GM23338 (cell line): ENCODE measurements around the gene C4orf54. TPM values are rescaled to one million over a fixed set of nuclear protein-coding genes. Genes with fewer than 3 reads are reported as not detected.

Experiments
- ATAC-seq: fragments of 200-7000 bp; cut with Tn5 transposase; 3 replicates; pipeline ENCODE4 v1.9.1; 2020
- DNase-seq: peaks from one replicate; pipeline ENCODE4 v3.0.0-alpha.2; 2015; ENCODE audit warnings: low spot score
- H2AFZ ChIP-seq: fragments of 200-600 bp; sonication (generic); 2 replicates; pipeline ENCODE4 v1.8.0; 2016; ENCODE audit warnings: antibody characterized with exemption, mild to moderate bottlenecking, moderate library complexity
- H3F3A ChIP-seq: fragments of 200-600 bp; sonication (generic); replicated peaks from 2 replicates; pipeline ENCODE4 v1.8.0; 2017; ENCODE audit warnings: antibody characterized with exemption, mixed run types, low read depth
- H3K27ac ChIP-seq: fragments of 200-600 bp; sonication (generic); 2 replicates; pipeline ENCODE4 v1.6.1; 2016; ENCODE audit warnings: low read depth
- H3K27me3 ChIP-seq: fragments of 200-600 bp; sonication (generic); 2 replicates; pipeline ENCODE4 v1.8.0; 2016; ENCODE audit warnings: mild to moderate bottlenecking, mixed run types, moderate library complexity; ENCODE audit not compliant: insufficient read depth
- H3K36me3 ChIP-seq: fragments of 200-600 bp; sonication (generic); 2 replicates; pipeline ENCODE4 v1.8.0; 2016; ENCODE audit warnings: mild to moderate bottlenecking; ENCODE audit not compliant: insufficient read depth
- H3K4me1 ChIP-seq: fragments of 200-600 bp; sonication (generic); 2 replicates; pipeline ENCODE4 v1.8.0; 2016; ENCODE audit warnings: mild to moderate bottlenecking, moderate library complexity; ENCODE audit not compliant: insufficient read depth
- H3K4me2 ChIP-seq: fragments of 200-600 bp; sonication (generic); 2 replicates; pipeline ENCODE4 v1.7.1; 2017; ENCODE audit warnings: mixed run types
- H3K4me3 ChIP-seq: fragments of 200-600 bp; sonication (generic); 2 replicates; pipeline ENCODE4 v1.6.1; 2016; ENCODE audit warnings: mixed run types
- H3K79me2 ChIP-seq: fragments of 200-600 bp; sonication (generic); replicated peaks from 2 replicates; pipeline ENCODE4 v1.8.0; 2017; ENCODE audit warnings: mild to moderate bottlenecking; ENCODE audit not compliant: insufficient read depth
- H3K9me2 ChIP-seq: fragments of 200-600 bp; sonication (generic); 2 replicates; pipeline ENCODE4 v1.8.0; 2017; ENCODE audit not compliant: insufficient read depth
- H4K20me1 ChIP-seq: fragments of 200-600 bp; sonication (generic); replicated peaks from 2 replicates; pipeline ENCODE4 v1.8.0; 2017; ENCODE audit warnings: mild to moderate bottlenecking; ENCODE audit not compliant: insufficient read depth
- H3K27ac Mint-ChIP-seq: 2 replicates; pipeline ENCODE4 v1.8.0; 2020; ENCODE audit warnings: inconsistent platforms, mild to moderate bottlenecking, moderate library complexity, mixed read lengths
- H3K27me3 Mint-ChIP-seq: 3 replicates; pipeline ENCODE4 v1.8.0; 2022; ENCODE audit warnings: low read depth, mild to moderate bottlenecking, moderate library complexity, mixed read lengths, inconsistent platforms; ENCODE audit not compliant: insufficient read depth, poor library complexity
- H3K36me3 Mint-ChIP-seq: 3 replicates; pipeline ENCODE4 v1.8.0; 2021; ENCODE audit warnings: low read depth, mild to moderate bottlenecking, inconsistent platforms, moderate library complexity, mixed read lengths
- H3K4me1 Mint-ChIP-seq: 3 replicates; pipeline ENCODE4 v1.8.0; 2020; ENCODE audit warnings: mild to moderate bottlenecking, inconsistent platforms, mixed read lengths
- H3K4me3 Mint-ChIP-seq: 3 replicates; pipeline ENCODE4 v1.8.0; 2021; ENCODE audit warnings: moderate library complexity, mild to moderate bottlenecking, inconsistent platforms, mixed read lengths
- H3K9me3 Mint-ChIP-seq: 3 replicates; pipeline ENCODE4 v1.8.0; 2020; ENCODE audit warnings: moderate library complexity, mild to moderate bottlenecking, inconsistent platforms, mixed read lengths
- EZH2phosphoT487 ChIP-seq: fragments of 200-600 bp; sonication (generic); IDR thresholded peaks from one replicate; pipeline ENCODE4 v1.8.1; 2018; ENCODE audit warnings: antibody characterized with exemption; ENCODE audit not compliant: unreplicated experiment
- JUNB ChIP-seq: IDR thresholded peaks from one replicate; pipeline ENCODE4 v1.6.1; 2016; ENCODE audit warnings: antibody characterized with exemption; ENCODE audit not compliant: unreplicated experiment
- NANOG ChIP-seq: IDR thresholded peaks from 2 replicates; pipeline ENCODE4 v1.6.1; 2016; ENCODE audit warnings: antibody characterized with exemption, borderline replicate concordance
- STAT1 ChIP-seq: IDR thresholded peaks from one replicate; pipeline ENCODE4 v1.6.1; 2016; ENCODE audit warnings: antibody characterized with exemption; ENCODE audit not compliant: unreplicated experiment
- ZNF114 ChIP-seq: fragments of 250-450 bp; sonication (Bioruptor Pico); IDR thresholded peaks from 2 replicates; pipeline ENCODE4 v1.5.0; 2020; ENCODE audit warnings: mild to moderate bottlenecking, moderate library complexity
- ZNF331 ChIP-seq: fragments of 250-450 bp; sonication (Bioruptor Pico); IDR thresholded peaks from 2 replicates; pipeline ENCODE4 v1.5.0; 2020; ENCODE audit warnings: low read depth, mild to moderate bottlenecking, moderate library complexity
- polyA plus RNA-seq: library from polyadenylated mRNA; unstranded; fragments of >200 nt; fragmentation: Nextera tagmentation; extraction: Ambion mirVana; gene quantifications from 2 replicates; pipeline ENCODE4 v1.2.1, GENCODE V29; 2016
- total RNA-seq: library from RNA; depleted of rRNA; stranded (reverse); fragments of >200 nt; shearing (Covaris generic); gene quantifications from 2 replicates; pipeline ENCODE4 v1.2.3, GENCODE V29; 2014
- TF ChIP-seq, protein P1 (sequence below), 2 experiments: fragments of 200-600 bp in 1 of 2; sonication (generic) in 1 of 2; conservative IDR thresholded peaks; 2 replicates each; pipeline versions ENCODE4 v1.5.1 to v1.6.1; 2016 to 2017; ENCODE audit warnings: antibody characterized with exemption in 2 of 2, low read depth in 2 of 2, mild to moderate bottlenecking in 2 of 2, moderate library complexity in 1 of 2
- TF ChIP-seq, protein P2 (sequence below): IDR thresholded peaks from 2 replicates; pipeline ENCODE4 v1.6.1; 2016; ENCODE audit warnings: antibody characterized with exemption
- TF ChIP-seq, protein P3 (sequence below): fragments of 250-450 bp; sonication (Bioruptor Pico); IDR thresholded peaks from 2 replicates; pipeline ENCODE4 v1.5.0; 2020; ENCODE audit warnings: mild to moderate bottlenecking, moderate library complexity

C4orf54 gene
- total and polyA plus RNA-seq, 2 experiments from 2014 or later, result 0.03 TPM; not detected in 1

DNA sequence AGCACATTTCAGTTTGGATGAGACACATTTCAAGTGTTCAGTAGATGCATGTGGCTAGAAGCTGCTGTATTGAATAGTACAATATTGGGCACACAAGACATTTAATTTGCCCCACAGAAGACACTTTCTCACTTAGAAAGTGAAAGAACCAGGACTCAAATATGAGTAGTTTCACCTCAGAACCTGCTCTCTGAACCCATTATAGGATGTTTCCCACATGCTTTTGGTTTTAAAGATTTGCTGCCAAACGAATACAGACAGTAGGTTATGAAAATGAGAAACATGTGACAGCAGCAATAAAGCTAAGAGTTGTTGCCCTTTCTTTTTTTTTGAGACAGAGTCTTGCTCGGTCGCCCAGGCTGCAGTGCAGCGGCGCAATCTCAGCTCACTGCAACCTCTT, 32.3 kb downstream of the C4orf54 start:
- Histone ChIP-seq H3K36me3 (no peaks in the 10 kb centered on the region), H3K79me2 (no peaks in the 10 kb centered on the region), H3K27me3 (no peaks in the 10 kb centered on the region), H3K4me3 (no peak overlapping the region), H3K27ac (no peak overlapping the region), H3K9me2 (no peaks in the 10 kb centered on the region), H3K4me1 (no peaks in the 10 kb centered on the region; the same call in 1 of the 2 replicates), H2AFZ (no peak overlapping the region), H3F3A (no peaks in the 10 kb centered on the region), H4K20me1 (no peaks in the 10 kb centered on the region), H3K4me2 (no peak overlapping the region)
- Mint-ChIP-seq H3K4me3 (no peak overlapping the region), H3K27ac (no peak overlapping the region), H3K36me3 (no peaks in the 10 kb centered on the region), H3K9me3 (no peaks in the 10 kb centered on the region), H3K4me1 (peaks cover 18% of the 10 kb centered on the region; the same call in 2 of the 3 replicates), H3K27me3 (no peaks in the 10 kb centered on the region)
- no peak for TF ChIP-seq JUNB
- no peak for ATAC-seq
- DNase-seq, result no peak

DNA sequence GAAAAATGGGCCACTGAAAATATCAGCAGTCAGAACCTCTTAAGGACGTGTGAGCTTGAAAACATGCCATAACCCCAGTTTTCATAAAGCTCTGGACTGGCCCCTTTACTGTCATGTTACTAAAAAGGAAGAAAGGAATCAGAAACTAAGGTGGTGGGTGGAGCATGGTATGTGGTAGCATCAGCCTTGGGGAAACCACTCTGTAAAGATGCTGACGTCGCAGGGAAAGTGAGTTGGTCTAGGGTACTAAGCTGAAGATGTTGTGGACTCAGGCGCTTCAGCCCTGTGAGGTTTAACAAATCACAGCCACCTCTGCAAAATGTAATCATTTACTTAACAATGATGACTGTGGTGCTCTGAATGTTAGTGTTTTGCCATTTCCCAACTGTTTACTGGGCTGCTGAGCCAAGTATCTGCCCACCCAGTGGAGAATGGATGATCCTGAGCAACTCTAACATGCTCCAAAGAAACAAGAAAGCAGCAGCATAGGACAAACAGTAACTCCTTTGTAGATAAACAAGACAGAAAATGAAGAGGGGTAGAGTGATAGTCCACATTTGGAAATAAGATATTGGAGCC, 33.4 kb downstream of the C4orf54 start:
- H3K4me1 ChIP-seq, result no peaks in the 10 kb centered on the region; the same call in 1 of the 2 replicates
- H3K27me3 ChIP-seq, result no peaks in the 10 kb centered on the region
- H3K9me2 ChIP-seq, result no peaks in the 10 kb centered on the region
- H3K27me3 Mint-ChIP-seq, result no peaks in the 10 kb centered on the region
- no peak overlapping the region for H3K27ac Mint-ChIP-seq
- no peaks in the 10 kb centered on the region for H3K79me2 ChIP-seq
- peaks cover 18% of the 10 kb centered on the region; the same call in 2 of the 3 replicates for H3K4me1 Mint-ChIP-seq
- ATAC-seq (peak; percentile 74), DNase-seq (peak; percentile 27)
- peak overlapping the region; percentile 82 for H2AFZ ChIP-seq
- H3K36me3 ChIP-seq, result no peaks in the 10 kb centered on the region
- H4K20me1 ChIP-seq, result no peaks in the 10 kb centered on the region
- no peak overlapping the region for H3K4me3 ChIP-seq
- H3K27ac ChIP-seq, result no peak overlapping the region
- no peak overlapping the region for H3K4me3 Mint-ChIP-seq
- no peaks in the 10 kb centered on the region for H3K9me3 Mint-ChIP-seq
- no peaks in the 10 kb centered on the region for H3K36me3 Mint-ChIP-seq
- no peak overlapping the region for H3K4me2 ChIP-seq
- H3F3A ChIP-seq, result no peaks in the 10 kb centered on the region
- TF ChIP-seq NANOG (no peak), EZH2phosphoT487 (no peak), ZNF114 (no peak), STAT1 (no peak), ZNF331 (no peak)
- TF ChIP-seq, protein P1, sequence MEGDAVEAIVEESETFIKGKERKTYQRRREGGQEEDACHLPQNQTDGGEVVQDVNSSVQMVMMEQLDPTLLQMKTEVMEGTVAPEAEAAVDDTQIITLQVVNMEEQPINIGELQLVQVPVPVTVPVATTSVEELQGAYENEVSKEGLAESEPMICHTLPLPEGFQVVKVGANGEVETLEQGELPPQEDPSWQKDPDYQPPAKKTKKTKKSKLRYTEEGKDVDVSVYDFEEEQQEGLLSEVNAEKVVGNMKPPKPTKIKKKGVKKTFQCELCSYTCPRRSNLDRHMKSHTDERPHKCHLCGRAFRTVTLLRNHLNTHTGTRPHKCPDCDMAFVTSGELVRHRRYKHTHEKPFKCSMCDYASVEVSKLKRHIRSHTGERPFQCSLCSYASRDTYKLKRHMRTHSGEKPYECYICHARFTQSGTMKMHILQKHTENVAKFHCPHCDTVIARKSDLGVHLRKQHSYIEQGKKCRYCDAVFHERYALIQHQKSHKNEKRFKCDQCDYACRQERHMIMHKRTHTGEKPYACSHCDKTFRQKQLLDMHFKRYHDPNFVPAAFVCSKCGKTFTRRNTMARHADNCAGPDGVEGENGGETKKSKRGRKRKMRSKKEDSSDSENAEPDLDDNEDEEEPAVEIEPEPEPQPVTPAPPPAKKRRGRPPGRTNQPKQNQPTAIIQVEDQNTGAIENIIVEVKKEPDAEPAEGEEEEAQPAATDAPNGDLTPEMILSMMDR (conservative IDR thresholded peaks at IDR 0.05; ENCODE audit: low read depth in 2 of 2), result no peak
- TF ChIP-seq, protein P2, sequence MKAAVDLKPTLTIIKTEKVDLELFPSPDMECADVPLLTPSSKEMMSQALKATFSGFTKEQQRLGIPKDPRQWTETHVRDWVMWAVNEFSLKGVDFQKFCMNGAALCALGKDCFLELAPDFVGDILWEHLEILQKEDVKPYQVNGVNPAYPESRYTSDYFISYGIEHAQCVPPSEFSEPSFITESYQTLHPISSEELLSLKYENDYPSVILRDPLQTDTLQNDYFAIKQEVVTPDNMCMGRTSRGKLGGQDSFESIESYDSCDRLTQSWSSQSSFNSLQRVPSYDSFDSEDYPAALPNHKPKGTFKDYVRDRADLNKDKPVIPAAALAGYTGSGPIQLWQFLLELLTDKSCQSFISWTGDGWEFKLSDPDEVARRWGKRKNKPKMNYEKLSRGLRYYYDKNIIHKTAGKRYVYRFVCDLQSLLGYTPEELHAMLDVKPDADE, result no peak
- TF ChIP-seq, protein P3, sequence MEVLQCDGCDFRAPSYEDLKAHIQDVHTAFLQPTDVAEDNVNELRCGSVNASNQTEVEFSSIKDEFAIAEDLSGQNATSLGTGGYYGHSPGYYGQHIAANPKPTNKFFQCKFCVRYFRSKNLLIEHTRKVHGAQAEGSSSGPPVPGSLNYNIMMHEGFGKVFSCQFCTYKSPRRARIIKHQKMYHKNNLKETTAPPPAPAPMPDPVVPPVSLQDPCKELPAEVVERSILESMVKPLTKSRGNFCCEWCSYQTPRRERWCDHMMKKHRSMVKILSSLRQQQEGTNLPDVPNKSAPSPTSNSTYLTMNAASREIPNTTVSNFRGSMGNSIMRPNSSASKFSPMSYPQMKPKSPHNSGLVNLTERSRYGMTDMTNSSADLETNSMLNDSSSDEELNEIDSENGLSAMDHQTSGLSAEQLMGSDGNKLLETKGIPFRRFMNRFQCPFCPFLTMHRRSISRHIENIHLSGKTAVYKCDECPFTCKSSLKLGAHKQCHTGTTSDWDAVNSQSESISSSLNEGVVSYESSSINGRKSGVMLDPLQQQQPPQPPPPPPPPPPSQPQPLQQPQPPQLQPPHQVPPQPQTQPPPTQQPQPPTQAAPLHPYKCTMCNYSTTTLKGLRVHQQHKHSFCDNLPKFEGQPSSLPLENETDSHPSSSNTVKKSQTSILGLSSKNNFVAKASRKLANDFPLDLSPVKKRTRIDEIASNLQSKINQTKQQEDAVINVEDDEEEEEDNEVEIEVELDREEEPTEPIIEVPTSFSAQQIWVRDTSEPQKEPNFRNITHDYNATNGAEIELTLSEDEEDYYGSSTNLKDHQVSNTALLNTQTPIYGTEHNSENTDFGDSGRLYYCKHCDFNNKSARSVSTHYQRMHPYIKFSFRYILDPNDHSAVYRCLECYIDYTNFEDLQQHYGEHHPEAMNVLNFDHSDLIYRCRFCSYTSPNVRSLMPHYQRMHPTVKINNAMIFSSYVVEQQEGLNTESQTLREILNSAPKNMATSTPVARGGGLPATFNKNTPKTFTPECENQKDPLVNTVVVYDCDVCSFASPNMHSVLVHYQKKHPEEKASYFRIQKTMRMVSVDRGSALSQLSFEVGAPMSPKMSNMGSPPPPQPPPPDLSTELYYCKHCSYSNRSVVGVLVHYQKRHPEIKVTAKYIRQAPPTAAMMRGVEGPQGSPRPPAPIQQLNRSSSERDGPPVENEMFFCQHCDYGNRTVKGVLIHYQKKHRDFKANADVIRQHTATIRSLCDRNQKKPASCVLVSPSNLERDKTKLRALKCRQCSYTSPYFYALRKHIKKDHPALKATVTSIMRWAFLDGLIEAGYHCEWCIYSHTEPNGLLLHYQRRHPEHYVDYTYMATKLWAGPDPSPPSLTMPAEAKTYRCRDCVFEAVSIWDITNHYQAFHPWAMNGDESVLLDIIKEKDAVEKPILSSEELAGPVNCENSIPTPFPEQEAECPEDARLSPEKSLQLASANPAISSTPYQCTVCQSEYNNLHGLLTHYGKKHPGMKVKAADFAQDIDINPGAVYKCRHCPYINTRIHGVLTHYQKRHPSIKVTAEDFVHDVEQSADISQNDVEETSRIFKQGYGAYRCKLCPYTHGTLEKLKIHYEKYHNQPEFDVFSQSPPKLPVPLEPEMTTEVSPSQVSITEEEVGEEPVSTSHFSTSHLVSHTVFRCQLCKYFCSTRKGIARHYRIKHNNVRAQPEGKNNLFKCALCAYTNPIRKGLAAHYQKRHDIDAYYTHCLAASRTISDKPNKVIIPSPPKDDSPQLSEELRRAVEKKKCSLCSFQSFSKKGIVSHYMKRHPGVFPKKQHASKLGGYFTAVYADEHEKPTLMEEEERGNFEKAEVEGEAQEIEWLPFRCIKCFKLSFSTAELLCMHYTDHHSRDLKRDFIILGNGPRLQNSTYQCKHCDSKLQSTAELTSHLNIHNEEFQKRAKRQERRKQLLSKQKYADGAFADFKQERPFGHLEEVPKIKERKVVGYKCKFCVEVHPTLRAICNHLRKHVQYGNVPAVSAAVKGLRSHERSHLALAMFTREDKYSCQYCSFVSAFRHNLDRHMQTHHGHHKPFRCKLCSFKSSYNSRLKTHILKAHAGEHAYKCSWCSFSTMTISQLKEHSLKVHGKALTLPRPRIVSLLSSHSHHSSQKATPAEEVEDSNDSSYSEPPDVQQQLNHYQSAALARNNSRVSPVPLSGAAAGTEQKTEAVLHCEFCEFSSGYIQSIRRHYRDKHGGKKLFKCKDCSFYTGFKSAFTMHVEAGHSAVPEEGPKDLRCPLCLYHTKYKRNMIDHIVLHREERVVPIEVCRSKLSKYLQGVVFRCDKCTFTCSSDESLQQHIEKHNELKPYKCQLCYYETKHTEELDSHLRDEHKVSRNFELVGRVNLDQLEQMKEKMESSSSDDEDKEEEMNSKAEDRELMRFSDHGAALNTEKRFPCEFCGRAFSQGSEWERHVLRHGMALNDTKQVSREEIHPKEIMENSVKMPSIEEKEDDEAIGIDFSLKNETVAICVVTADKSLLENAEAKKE (CRISPR knock-in tag), result no peak
